ENCODE data around the gene PRR11. TPM values are rescaled to one million over a fixed set of nuclear protein-coding genes. Genes with fewer than 3 reads are reported as not detected.

Gene PRR11
- total RNA-seq, 1 donor = 418 TPM

GRCh38 chr17:59185997-59186396, 30.5 kb downstream of the PRR11 start:
- TF ChIP-seq CTCF (IDR thresholded peaks at IDR 0.05; ENCODE audit: extremely low read depth, low read depth, low read length) = no peak
- H3K9me3 ChIP-seq (ENCODE audit: low read depth, low read length) = no peaks in the 10 kb centered on the region
- H2AFZ ChIP-seq (ENCODE audit: low read length) = no peak overlapping the region
- H3K4me3 ChIP-seq (ENCODE audit: insufficient read depth, low read length) = no peak overlapping the region
- H3K27me3 ChIP-seq (ENCODE audit: insufficient read depth, low read length) = no peaks in the 10 kb centered on the region
- no peaks in the 10 kb centered on the region for H4K20me1 ChIP-seq (ENCODE audit: insufficient read depth, low read length)
- no peaks in the 10 kb centered on the region for H3K4me1 ChIP-seq (ENCODE audit: insufficient read depth, low read length)
- H3K79me2 ChIP-seq (ENCODE audit: insufficient read depth, low read length) = no peaks in the 10 kb centered on the region
- peaks cover 12% of the 10 kb centered on the region for H3K36me3 ChIP-seq (ENCODE audit: insufficient read depth, low read length)
- no peak overlapping the region for H3K4me2 ChIP-seq (ENCODE audit: insufficient read depth, low read length)
- DNase-seq (ENCODE audit: insufficient read length, low spot score, missing footprints) = no peak
- no peak overlapping the region for H3K27ac ChIP-seq (ENCODE audit: low read depth, low read length)

DNA sequence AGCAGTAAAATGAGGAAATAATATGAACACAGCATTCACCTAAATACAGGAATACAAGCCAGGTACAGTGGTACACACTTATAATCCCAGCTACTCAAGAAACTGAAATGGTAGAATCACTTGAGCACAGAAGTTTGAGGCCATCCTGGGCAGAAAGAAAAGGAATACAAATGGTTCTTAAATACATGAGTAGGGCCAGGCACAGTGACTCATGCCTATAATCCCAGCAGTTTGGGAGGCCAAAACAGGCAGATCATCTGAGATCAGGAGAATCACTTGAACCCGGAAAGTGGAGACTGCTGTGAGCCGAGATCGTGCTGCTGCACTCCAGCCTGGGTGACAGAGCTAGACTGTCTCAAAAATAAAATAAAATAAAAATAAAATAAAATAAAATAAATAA, 31.3 kb downstream of the PRR11 start:
- no peaks in the 10 kb centered on the region for H3K27me3 ChIP-seq (ENCODE audit: insufficient read depth, low read length)
- H2AFZ ChIP-seq (ENCODE audit: low read length) = peak overlapping the region; percentile 89
- H3K27ac ChIP-seq (ENCODE audit: low read depth, low read length) = no peak overlapping the region
- H3K4me2 ChIP-seq (ENCODE audit: insufficient read depth, low read length) = no peak overlapping the region
- no peak for DNase-seq (ENCODE audit: insufficient read length, low spot score, missing footprints)
- H3K79me2 ChIP-seq (ENCODE audit: insufficient read depth, low read length) = no peaks in the 10 kb centered on the region
- no peak for TF ChIP-seq CTCF (IDR thresholded peaks at IDR 0.05; ENCODE audit: extremely low read depth, low read depth, low read length)
- peaks cover 18% of the 10 kb centered on the region for H3K36me3 ChIP-seq (ENCODE audit: insufficient read depth, low read length)
- no peaks in the 10 kb centered on the region for H3K9me3 ChIP-seq (ENCODE audit: low read depth, low read length)
- H3K4me3 ChIP-seq (ENCODE audit: insufficient read depth, low read length) = no peak overlapping the region
- no peaks in the 10 kb centered on the region for H3K4me1 ChIP-seq (ENCODE audit: insufficient read depth, low read length)
- H4K20me1 ChIP-seq (ENCODE audit: insufficient read depth, low read length) = no peaks in the 10 kb centered on the region

GRCh38 chr17:59190806-59191205, 35.3 kb downstream of the PRR11 start:
- Histone ChIP-seq H3K4me1 (ENCODE audit: insufficient read depth, low read length) (no peaks in the 10 kb centered on the region), H3K27ac (ENCODE audit: low read depth, low read length) (no peak overlapping the region), H2AFZ (ENCODE audit: low read length) (peak overlapping the region; percentile 14), H3K27me3 (ENCODE audit: insufficient read depth, low read length) (no peaks in the 10 kb centered on the region), H4K20me1 (ENCODE audit: insufficient read depth, low read length) (no peaks in the 10 kb centered on the region), H3K4me3 (ENCODE audit: insufficient read depth, low read length) (no peak overlapping the region), H3K4me2 (ENCODE audit: insufficient read depth, low read length) (no peak overlapping the region), H3K79me2 (ENCODE audit: insufficient read depth, low read length) (no peaks in the 10 kb centered on the region), H3K9me3 (ENCODE audit: low read depth, low read length) (no peaks in the 10 kb centered on the region), H3K36me3 (ENCODE audit: insufficient read depth, low read length) (peaks cover 21% of the 10 kb centered on the region)
- no peak for TF ChIP-seq CTCF (IDR thresholded peaks at IDR 0.05; ENCODE audit: extremely low read depth, low read depth, low read length)
- no peak for DNase-seq (ENCODE audit: insufficient read length, low spot score, missing footprints)

- no peak overlapping the region for H3K4me2 ChIP-seq (ENCODE audit: insufficient read depth, low read length)
- no peaks in the 10 kb centered on the region for H3K27me3 ChIP-seq (ENCODE audit: insufficient read depth, low read length)
- TF ChIP-seq CTCF (IDR thresholded peaks at IDR 0.05; ENCODE audit: extremely low read depth, low read depth, low read length) = no peak
- peaks cover 25% of the 10 kb centered on the region for H3K36me3 ChIP-seq (ENCODE audit: insufficient read depth, low read length)
- H4K20me1 ChIP-seq (ENCODE audit: insufficient read depth, low read length) = no peaks in the 10 kb centered on the region
- no peak for DNase-seq (ENCODE audit: insufficient read length, low spot score, missing footprints)
- no peak overlapping the region for H3K27ac ChIP-seq (ENCODE audit: low read depth, low read length)
- H3K4me1 ChIP-seq (ENCODE audit: insufficient read depth, low read length) = no peaks in the 10 kb centered on the region
- no peak overlapping the region for H2AFZ ChIP-seq (ENCODE audit: low read length)
- H3K9me3 ChIP-seq (ENCODE audit: low read depth, low read length) = no peaks in the 10 kb centered on the region
- no peak overlapping the region for H3K4me3 ChIP-seq (ENCODE audit: insufficient read depth, low read length)
- H3K79me2 ChIP-seq (ENCODE audit: insufficient read depth, low read length) = no peaks in the 10 kb centered on the region
Measured at GRCh38 chr17:59193336-59193862, 37.9 kb downstream of the PRR11 start.
